Measurements from ENCODE around the gene AP3D1. TPM values are rescaled to one million over a fixed set of nuclear protein-coding genes. Genes with fewer than 3 reads are reported as not detected.
"Not testable (repeated sequence)": the region's sequence is repeated elsewhere in the genome, so short reads cannot be mapped to it uniquely, and the experiment has no call there.

Gene AP3D1
- total RNA-seq, 2 experiments from 2014 or later, result 80.0 to 99.8 TPM

- peaks cover 72% of the 10 kb centered on the region for H3K36me3 ChIP-seq (ENCODE audit: insufficient read depth, low read length)
- no peak overlapping the region for H2AFZ ChIP-seq (ENCODE audit: low read length)
- H3K4me1 ChIP-seq (ENCODE audit: insufficient read depth, low read length, poor library complexity, severe bottlenecking), result no peaks in the 10 kb centered on the region
- H3K79me2 ChIP-seq (ENCODE audit: insufficient read depth, low read depth, low read length), result no peaks in the 10 kb centered on the region
- H3K27ac ChIP-seq (ENCODE audit: low read depth, low read length, poor library complexity, severe bottlenecking), result no peak overlapping the region
- CTCF ChIA-PET (ENCODE audit: unreplicated experiment), result no interaction called here
- no peak for DNase-seq (ENCODE audit: low spot score)
- intact Hi-C loops (cut with micrococcal nuclease; ENCODE audit: unreplicated experiment), result no loop called here
- no peak overlapping the region for H3K4me3 ChIP-seq (ENCODE audit: low read depth, low read length, poor library complexity, severe bottlenecking)
- H3K4me2 ChIP-seq (ENCODE audit: low read length), result no peak overlapping the region
- TF ChIP-seq EZH2phosphoT487 (IDR thresholded peaks at IDR 0.05; ENCODE audit: borderline replicate concordance, low read depth, low read length), result no peak
- TF ChIP-seq, protein P1, sequence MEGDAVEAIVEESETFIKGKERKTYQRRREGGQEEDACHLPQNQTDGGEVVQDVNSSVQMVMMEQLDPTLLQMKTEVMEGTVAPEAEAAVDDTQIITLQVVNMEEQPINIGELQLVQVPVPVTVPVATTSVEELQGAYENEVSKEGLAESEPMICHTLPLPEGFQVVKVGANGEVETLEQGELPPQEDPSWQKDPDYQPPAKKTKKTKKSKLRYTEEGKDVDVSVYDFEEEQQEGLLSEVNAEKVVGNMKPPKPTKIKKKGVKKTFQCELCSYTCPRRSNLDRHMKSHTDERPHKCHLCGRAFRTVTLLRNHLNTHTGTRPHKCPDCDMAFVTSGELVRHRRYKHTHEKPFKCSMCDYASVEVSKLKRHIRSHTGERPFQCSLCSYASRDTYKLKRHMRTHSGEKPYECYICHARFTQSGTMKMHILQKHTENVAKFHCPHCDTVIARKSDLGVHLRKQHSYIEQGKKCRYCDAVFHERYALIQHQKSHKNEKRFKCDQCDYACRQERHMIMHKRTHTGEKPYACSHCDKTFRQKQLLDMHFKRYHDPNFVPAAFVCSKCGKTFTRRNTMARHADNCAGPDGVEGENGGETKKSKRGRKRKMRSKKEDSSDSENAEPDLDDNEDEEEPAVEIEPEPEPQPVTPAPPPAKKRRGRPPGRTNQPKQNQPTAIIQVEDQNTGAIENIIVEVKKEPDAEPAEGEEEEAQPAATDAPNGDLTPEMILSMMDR (conservative IDR thresholded peaks at IDR 0.05; ENCODE audit: low read length), result no peak
- POLR2A ChIA-PET, result no interaction called here
- H3K9me3 ChIP-seq (ENCODE audit: low read length), result no peaks in the 10 kb centered on the region
- no peaks in the 10 kb centered on the region for H3K9me2 ChIP-seq (ENCODE audit: insufficient read depth, low read length)
- H4K20me1 ChIP-seq (ENCODE audit: insufficient read depth, low read length), result no peaks in the 10 kb centered on the region
- BruUV-seq (replicated peaks), result no TSS peak
These were observed 21.2 kb downstream of the AP3D1 start for GRCh38 chr19:2129892-2130770.

GRCh38 chr19:2129486-2129885 is 21.9 kb downstream of the AP3D1 start:
- ChIA-PET CTCF (ENCODE audit: unreplicated experiment) (no interaction called here), POLR2A (no interaction called here)
- TF ChIP-seq EZH2phosphoT487 (IDR thresholded peaks at IDR 0.05; ENCODE audit: borderline replicate concordance, low read depth, low read length), result no peak
- TF ChIP-seq, protein P1 (conservative IDR thresholded peaks at IDR 0.05; ENCODE audit: low read length), result no peak
- Histone ChIP-seq H3K4me3 (ENCODE audit: low read depth, low read length, poor library complexity, severe bottlenecking) (no peak overlapping the region), H3K36me3 (ENCODE audit: insufficient read depth, low read length) (peaks cover 77% of the 10 kb centered on the region), H2AFZ (ENCODE audit: low read length) (no peak overlapping the region), H3K9me2 (ENCODE audit: insufficient read depth, low read length) (no peaks in the 10 kb centered on the region), H3K4me2 (ENCODE audit: low read length) (no peak overlapping the region), H3K4me1 (ENCODE audit: insufficient read depth, low read length, poor library complexity, severe bottlenecking) (no peaks in the 10 kb centered on the region), H3K9me3 (ENCODE audit: low read length) (no peaks in the 10 kb centered on the region), H4K20me1 (ENCODE audit: insufficient read depth, low read length) (no peaks in the 10 kb centered on the region), H3K79me2 (ENCODE audit: insufficient read depth, low read depth, low read length) (no peaks in the 10 kb centered on the region), H3K27ac (ENCODE audit: low read depth, low read length, poor library complexity, severe bottlenecking) (no peak overlapping the region)
- no TSS peak for BruUV-seq (replicated peaks)
- intact Hi-C loops (cut with micrococcal nuclease; ENCODE audit: unreplicated experiment), result no loop called here
- no peak for DNase-seq (ENCODE audit: low spot score)

DNA sequence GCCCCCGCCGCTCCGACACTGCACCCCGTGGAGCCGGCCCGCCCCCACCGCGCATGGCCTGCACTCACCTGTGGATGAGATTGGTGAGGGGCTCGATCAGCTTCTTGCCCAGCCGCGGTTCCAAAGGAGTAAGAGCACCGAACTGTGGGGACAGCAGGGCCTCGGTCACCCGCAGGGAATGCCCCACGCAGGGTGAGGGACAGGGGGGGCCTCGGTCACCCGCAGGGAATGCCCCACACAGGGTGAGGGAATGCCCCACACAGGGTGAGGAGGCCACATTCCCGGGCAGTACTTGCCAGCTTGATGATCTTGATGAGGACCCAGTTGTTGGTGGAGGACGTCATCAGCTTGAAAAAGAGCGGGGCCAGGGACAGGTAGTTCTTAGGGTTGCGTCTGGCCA is 22.3 kb downstream of the AP3D1 start:
- TF ChIP-seq EZH2phosphoT487 (IDR thresholded peaks at IDR 0.05; ENCODE audit: borderline replicate concordance, low read depth, low read length), result no peak
- TF ChIP-seq, protein P1 (conservative IDR thresholded peaks at IDR 0.05; ENCODE audit: low read length), result no peak
- H3K4me2 ChIP-seq (ENCODE audit: low read length), result no peak overlapping the region
- H3K9me3 ChIP-seq (ENCODE audit: low read length), result no peaks in the 10 kb centered on the region
- H3K79me2 ChIP-seq (ENCODE audit: insufficient read depth, low read depth, low read length), result no peaks in the 10 kb centered on the region
- no peak for DNase-seq (ENCODE audit: low spot score)
- BruUV-seq (replicated peaks), result no TSS peak
- H3K36me3 ChIP-seq (ENCODE audit: insufficient read depth, low read length), result peaks cover 79% of the 10 kb centered on the region
- no peak overlapping the region for H3K27ac ChIP-seq (ENCODE audit: low read depth, low read length, poor library complexity, severe bottlenecking)
- intact Hi-C loops (cut with micrococcal nuclease; ENCODE audit: unreplicated experiment), result no loop called here
- no peak overlapping the region for H3K4me3 ChIP-seq (ENCODE audit: low read depth, low read length, poor library complexity, severe bottlenecking)
- no peak overlapping the region for H2AFZ ChIP-seq (ENCODE audit: low read length)
- ChIA-PET POLR2A (no interaction called here), CTCF (ENCODE audit: unreplicated experiment) (no interaction called here)
- no peaks in the 10 kb centered on the region for H3K4me1 ChIP-seq (ENCODE audit: insufficient read depth, low read length, poor library complexity, severe bottlenecking)
- no peaks in the 10 kb centered on the region for H4K20me1 ChIP-seq (ENCODE audit: insufficient read depth, low read length)
- H3K9me2 ChIP-seq (ENCODE audit: insufficient read depth, low read length), result no peaks in the 10 kb centered on the region

- DNase-seq (ENCODE audit: low spot score); CTCF ChIA-PET (ENCODE audit: unreplicated experiment); H3K4me2 ChIP-seq (ENCODE audit: low read length); H4K20me1 ChIP-seq (ENCODE audit: insufficient read depth, low read length); POLR2A ChIA-PET; H3K4me3 ChIP-seq (ENCODE audit: low read depth, low read length, poor library complexity, severe bottlenecking); BruUV-seq (replicated peaks); H3K9me2 ChIP-seq (ENCODE audit: insufficient read depth, low read length); H3K79me2 ChIP-seq (ENCODE audit: insufficient read depth, low read depth, low read length); H3K27ac ChIP-seq (ENCODE audit: low read depth, low read length, poor library complexity, severe bottlenecking); H3K4me1 ChIP-seq (ENCODE audit: insufficient read depth, low read length, poor library complexity, severe bottlenecking); H3K9me3 ChIP-seq (ENCODE audit: low read length); intact Hi-C loops (cut with micrococcal nuclease; ENCODE audit: unreplicated experiment); H2AFZ ChIP-seq (ENCODE audit: low read length): not testable (repeated sequence)
- peaks cover 80% of the 10 kb centered on the region for H3K36me3 ChIP-seq (ENCODE audit: insufficient read depth, low read length)
These were observed 23.1 kb downstream of the AP3D1 start for GRCh38 chr19:2128252-2128651.

Data from OCI-LY7 (cell line).